Measurements from ENCODE around the gene NBR1. TPM values are rescaled to one million over a fixed set of nuclear protein-coding genes. Genes with fewer than 3 reads are reported as not detected.
"Not testable (repeated sequence)": the region's sequence is repeated elsewhere in the genome, so short reads cannot be mapped to it uniquely, and the experiment has no call there.

NBR1 gene, protein sequence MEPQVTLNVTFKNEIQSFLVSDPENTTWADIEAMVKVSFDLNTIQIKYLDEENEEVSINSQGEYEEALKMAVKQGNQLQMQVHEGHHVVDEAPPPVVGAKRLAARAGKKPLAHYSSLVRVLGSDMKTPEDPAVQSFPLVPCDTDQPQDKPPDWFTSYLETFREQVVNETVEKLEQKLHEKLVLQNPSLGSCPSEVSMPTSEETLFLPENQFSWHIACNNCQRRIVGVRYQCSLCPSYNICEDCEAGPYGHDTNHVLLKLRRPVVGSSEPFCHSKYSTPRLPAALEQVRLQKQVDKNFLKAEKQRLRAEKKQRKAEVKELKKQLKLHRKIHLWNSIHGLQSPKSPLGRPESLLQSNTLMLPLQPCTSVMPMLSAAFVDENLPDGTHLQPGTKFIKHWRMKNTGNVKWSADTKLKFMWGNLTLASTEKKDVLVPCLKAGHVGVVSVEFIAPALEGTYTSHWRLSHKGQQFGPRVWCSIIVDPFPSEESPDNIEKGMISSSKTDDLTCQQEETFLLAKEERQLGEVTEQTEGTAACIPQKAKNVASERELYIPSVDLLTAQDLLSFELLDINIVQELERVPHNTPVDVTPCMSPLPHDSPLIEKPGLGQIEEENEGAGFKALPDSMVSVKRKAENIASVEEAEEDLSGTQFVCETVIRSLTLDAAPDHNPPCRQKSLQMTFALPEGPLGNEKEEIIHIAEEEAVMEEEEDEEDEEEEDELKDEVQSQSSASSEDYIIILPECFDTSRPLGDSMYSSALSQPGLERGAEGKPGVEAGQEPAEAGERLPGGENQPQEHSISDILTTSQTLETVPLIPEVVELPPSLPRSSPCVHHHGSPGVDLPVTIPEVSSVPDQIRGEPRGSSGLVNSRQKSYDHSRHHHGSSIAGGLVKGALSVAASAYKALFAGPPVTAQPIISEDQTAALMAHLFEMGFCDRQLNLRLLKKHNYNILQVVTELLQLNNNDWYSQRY
- 53.4 and 56.1 TPM in 2 replicates for total RNA-seq

DNA sequence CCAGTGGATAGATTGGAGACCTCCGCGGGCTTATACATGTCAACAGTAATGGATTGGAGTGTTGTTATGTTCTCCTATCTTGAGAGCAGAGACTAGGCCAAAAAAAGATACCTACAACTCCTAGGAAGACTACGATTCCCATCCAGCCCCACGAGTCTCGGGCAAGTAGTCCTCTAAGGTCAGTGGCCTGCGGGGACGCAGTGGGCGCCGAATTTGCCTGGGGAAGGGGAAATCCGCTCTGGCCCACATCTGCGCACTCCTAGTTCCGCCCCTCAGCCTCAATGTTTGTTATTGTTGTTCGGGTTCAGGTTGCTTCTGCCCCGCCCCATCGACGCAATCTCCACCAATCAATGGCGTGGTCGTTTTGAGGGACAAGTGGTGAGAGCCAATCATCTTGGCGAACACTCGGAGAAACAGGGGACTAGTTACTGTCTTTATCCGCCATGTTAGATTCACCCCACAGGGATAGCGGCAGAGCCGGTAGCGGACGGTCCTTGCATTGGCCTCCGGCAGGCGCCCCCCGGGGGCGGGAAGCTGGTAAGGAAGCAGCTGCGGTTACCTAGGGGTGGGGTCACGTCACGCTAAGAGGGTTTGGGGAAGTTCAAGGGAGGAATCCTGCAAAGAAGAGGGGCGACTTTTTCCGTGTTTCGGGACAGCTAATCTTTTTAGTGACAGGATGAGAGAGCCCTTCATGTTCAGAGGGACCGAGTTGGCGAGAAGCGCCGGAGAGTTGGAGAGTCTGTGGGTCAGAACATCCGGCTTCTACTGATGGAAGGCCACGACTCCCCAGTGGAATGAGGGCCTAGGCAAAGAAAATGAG, at the start of gene NBR1:
TSS of gene NBR1 (plus strand) at position 449 of the 820 bp plus-strand sequence. CDS start 4,586 bp downstream, outside the sequence.
- intact Hi-C loops (cut with micrococcal nuclease): loop anchor here (1.0 to 2.0 kb wide), 10 partner anchors 40 to 1890 kb away; partner anchors contain the start of genes BRCA1, NMT1, PSME3 and RETREG3
- Mint-ChIP-seq H3K36me3 (ENCODE audit: low read depth) (peaks cover 9% of the 10 kb centered on the region), H3K9me3 (no peaks in the 10 kb centered on the region), H3K27ac (no peak within 1 kb of the TSS), H3K4me3 (no peak within 1 kb of the TSS), H3K27me3 (ENCODE audit: insufficient read depth) (no peaks in the 10 kb centered on the region), H3K4me1 (ENCODE audit: low read depth) (peaks cover 26% of the 10 kb centered on the region)
- DNase-seq (ENCODE audit: low spot score): peak; percentile 96

DNA sequence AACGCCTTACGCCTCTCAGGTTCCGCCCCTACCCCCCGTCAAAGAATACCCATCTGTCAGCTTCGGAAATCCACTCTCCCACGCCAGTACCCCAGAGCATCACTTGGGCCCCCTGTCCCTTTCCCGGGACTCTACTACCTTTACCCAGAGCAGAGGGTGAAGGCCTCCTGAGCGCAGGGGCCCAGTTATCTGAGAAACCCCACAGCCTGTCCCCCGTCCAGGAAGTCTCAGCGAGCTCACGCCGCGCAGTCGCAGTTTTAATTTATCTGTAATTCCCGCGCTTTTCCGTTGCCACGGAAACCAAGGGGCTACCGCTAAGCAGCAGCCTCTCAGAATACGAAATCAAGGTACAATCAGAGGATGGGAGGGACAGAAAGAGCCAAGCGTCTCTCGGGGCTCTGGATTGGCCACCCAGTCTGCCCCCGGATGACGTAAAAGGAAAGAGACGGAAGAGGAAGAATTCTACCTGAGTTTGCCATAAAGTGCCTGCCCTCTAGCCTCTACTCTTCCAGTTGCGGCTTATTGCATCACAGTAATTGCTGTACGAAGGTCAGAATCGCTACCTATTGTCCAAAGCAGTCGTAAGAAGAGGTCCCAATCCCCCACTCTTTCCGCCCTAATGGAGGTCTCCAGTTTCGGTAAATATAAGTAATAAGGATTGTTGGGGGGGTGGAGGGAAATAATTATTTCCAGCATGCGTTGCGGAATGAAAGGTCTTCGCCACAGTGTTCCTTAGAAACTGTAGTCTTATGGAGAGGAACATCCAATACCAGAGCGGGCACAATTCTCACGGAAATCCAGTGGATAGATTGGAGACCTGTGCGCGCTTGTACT, 45.7 kb upstream of the NBR1 start, which contains the start of gene BRCA1:
TSS of gene BRCA1 (minus strand) at position 232 of the 834 bp plus-strand sequence. CDS start 1,268 bp downstream, outside the sequence.
- H3K27ac Mint-ChIP-seq: peak within 1 kb of the TSS; percentile 99
- H3K9me3 Mint-ChIP-seq: no peaks in the 10 kb centered on the region
- H3K4me1 Mint-ChIP-seq (ENCODE audit: low read depth): peaks cover 24% of the 10 kb centered on the region
- H3K36me3 Mint-ChIP-seq (ENCODE audit: low read depth): peaks cover 18% of the 10 kb centered on the region
- H3K27me3 Mint-ChIP-seq (ENCODE audit: insufficient read depth): no peaks in the 10 kb centered on the region
- DNase-seq (ENCODE audit: low spot score): peak; percentile 93
- peak within 1 kb of the TSS; percentile 99 for H3K4me3 Mint-ChIP-seq
- intact Hi-C loops (cut with micrococcal nuclease): loop anchor here (1.0 to 10.0 kb wide), 11 partner anchors 45 to 551 kb away; partner anchors contain the start of genes AARSD1, BECN1, IFI35 and PSMC3IP

DNA sequence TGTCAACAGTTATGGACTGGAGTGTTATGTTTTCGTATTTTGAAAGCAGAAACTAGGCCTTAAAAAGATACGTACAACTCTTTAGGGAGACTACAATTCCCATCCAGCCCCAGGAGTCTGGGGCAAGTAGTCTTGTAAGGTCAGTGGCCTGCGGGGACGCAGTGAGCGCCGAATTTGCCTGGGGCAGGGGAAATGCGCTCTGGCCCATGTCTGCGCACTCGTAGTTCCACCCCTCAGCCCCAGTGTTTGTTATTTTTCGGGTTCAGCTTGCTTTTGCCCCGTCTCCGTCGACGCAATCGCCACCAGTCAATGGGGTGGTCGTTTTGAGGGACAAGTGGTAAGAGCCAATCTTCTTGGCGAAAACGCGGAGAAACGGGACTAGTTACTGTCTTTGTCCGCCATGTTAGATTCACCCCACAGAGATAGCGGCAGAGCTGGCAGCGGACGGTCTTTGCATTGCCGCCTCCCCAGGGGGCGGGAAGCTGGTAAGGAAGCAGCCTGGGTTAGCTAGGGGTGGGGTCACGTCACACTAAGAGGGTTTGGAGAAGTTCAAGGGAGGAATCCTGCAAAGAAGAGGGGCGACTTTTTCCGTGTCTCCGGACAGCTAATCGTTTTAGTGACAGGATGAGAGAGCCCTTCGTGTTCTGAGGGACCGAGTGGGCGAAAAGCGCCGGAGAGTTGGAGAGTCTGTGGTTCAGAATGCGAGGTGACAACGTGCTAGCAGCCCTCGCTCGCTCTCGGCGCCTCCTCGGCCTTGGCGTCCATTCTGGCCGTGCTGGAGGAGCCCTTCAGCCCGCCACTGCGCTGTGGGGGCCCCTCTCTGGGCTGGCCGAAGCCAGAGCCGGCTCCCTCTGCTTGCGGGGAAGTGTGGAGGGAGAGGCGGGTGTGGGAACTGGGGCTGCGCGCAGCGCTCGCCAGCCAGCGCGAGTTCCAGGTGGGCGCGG, 44.8 kb upstream of the NBR1 start:
- peaks cover 21% of the 10 kb centered on the region for H3K36me3 Mint-ChIP-seq (ENCODE audit: low read depth)
- peaks cover 24% of the 10 kb centered on the region for H3K4me1 Mint-ChIP-seq (ENCODE audit: low read depth)
- peak overlapping the region; percentile 99 for H3K27ac Mint-ChIP-seq
- H3K9me3 Mint-ChIP-seq: no peaks in the 10 kb centered on the region
- no peaks in the 10 kb centered on the region for H3K27me3 Mint-ChIP-seq (ENCODE audit: insufficient read depth)
- H3K4me3 Mint-ChIP-seq: peak overlapping the region; percentile 99
- intact Hi-C loops (cut with micrococcal nuclease): loop anchor here (1.0 to 10.0 kb wide), 11 partner anchors 44 to 551 kb away; partner anchors contain the start of genes AARSD1, BECN1, IFI35 and PSMC3IP
- no peak for DNase-seq (ENCODE audit: low spot score)

DNA sequence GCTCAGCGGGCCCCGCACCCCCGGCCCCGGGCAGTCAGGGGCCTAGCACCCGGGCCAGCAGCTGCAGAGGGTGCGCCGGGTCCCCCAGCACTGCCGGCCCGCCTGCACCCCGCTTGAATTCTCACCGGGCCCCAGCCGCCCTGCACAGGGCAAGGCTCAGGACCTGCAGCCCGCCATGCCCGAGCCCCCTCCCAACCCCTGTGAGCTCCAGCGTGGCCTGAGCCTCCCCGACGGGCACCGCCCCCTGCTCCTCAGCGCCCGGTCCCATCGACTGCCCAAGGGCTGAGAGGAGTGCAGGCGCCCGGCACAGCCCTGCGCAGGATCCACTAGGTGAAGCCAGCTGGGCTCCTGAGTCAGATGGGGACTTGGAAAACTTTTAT, 44.1 kb upstream of the NBR1 start:
- Mint-ChIP-seq H3K4me3 (peak overlapping the region; percentile 70), H3K9me3 (no peaks in the 10 kb centered on the region), H3K4me1 (ENCODE audit: low read depth) (peaks cover 24% of the 10 kb centered on the region), H3K36me3 (ENCODE audit: low read depth) (peaks cover 19% of the 10 kb centered on the region), H3K27ac (peak overlapping the region; percentile 73), H3K27me3 (ENCODE audit: insufficient read depth) (no peaks in the 10 kb centered on the region)
- DNase-seq (ENCODE audit: low spot score): no peak
- intact Hi-C loops (cut with micrococcal nuclease): loop anchor here (10.0 kb wide), 1 partner anchor 552 kb away; the partner anchor contains the start of gene PSMC3IP

DNA sequence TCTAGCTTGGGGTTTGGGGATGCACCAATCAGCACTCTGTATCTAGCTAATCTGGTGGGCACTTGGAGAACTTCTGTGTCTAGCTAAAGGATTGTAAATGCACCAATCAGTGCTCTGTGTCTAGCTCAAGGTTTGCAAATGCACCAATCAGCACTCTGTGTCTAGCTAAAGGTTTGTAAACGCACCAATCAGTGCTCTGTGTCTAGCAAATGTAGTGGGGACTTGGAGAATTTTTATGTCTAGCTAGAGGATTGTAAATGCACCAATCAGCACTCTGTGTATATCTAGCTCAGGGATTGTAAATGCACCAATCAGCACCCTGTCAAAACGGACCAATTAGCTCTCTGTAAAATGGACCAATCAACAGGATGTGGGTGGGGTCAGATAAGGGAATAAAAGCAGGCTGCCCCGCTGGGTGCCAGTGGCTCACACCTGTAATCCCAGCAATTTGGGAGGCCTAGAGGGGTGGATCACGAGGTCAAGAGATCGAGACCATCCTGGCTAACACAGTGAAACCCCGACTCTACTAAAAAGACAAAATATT, 43.6 kb upstream of the NBR1 start:
- not testable (repeated sequence) for H3K9me3 Mint-ChIP-seq; H3K27me3 Mint-ChIP-seq (ENCODE audit: insufficient read depth); DNase-seq (ENCODE audit: low spot score)
- Mint-ChIP-seq H3K27ac (peak overlapping the region; percentile 73), H3K4me3 (peak overlapping the region; percentile 70), H3K4me1 (ENCODE audit: low read depth) (peaks cover 24% of the 10 kb centered on the region), H3K36me3 (ENCODE audit: low read depth) (peaks cover 17% of the 10 kb centered on the region)
- intact Hi-C loops (cut with micrococcal nuclease): loop anchor here (10.0 kb wide), 1 partner anchor 553 kb away; the partner anchor contains the start of gene PSMC3IP

DNA sequence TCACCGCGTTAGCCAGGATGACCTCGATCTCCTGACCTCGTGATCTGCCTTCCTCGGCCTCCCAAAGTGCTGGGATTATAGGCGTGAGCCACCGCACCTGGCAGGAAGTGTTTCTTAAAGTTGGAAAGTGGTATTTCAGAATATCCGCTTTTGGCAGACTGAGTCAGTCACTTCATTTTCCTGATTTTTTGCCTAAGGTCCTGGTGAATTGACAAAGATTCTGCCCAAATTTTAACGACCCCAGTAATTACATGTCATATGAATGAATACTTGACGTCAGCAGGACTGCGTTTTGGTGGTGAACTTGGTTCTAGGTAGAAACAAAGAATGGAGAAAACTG, 41.4 kb upstream of the NBR1 start:
- Mint-ChIP-seq H3K9me3 (no peaks in the 10 kb centered on the region), H3K4me1 (ENCODE audit: low read depth) (peaks cover 18% of the 10 kb centered on the region)
- intact Hi-C loops (cut with micrococcal nuclease): loop anchor here (10.0 kb wide), 1 partner anchor 555 kb away; the partner anchor contains the start of gene PSMC3IP

DNA sequence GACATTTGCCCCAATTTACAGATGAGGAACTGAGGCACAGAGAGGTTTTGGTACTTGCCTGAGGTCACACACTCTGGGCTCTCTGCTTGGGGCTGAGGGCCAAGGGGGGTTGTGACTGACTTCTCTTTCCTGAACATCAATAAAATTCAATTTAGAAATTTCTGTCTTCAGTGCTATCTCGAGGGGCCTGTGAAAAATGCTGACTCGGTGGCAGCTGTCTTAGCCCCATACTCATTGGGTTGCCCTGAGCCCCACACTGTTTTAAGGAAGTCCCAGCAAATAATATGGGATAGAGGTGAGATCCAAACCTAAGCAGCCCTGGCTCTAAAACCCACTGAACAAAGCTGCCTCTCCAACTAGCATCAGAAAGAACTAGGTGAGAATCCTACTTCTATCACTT, 38.9 kb upstream of the NBR1 start:
- no peak overlapping the region for H3K4me3 Mint-ChIP-seq
- H3K27ac Mint-ChIP-seq: no peak overlapping the region
- no peaks in the 10 kb centered on the region for H3K27me3 Mint-ChIP-seq (ENCODE audit: insufficient read depth)
- intact Hi-C loops (cut with micrococcal nuclease): no loop called here
- H3K9me3 Mint-ChIP-seq: no peaks in the 10 kb centered on the region
- peaks cover 16% of the 10 kb centered on the region for H3K4me1 Mint-ChIP-seq (ENCODE audit: low read depth)
- H3K36me3 Mint-ChIP-seq (ENCODE audit: low read depth): peaks cover 15% of the 10 kb centered on the region
- DNase-seq (ENCODE audit: low spot score): no peak

More for the DNA sequence above, 41.4 kb upstream of the NBR1 start:
- Mint-ChIP-seq H3K27me3 (ENCODE audit: insufficient read depth) (no peaks in the 10 kb centered on the region), H3K36me3 (ENCODE audit: low read depth) (peaks cover 20% of the 10 kb centered on the region), H3K4me3 (no peak overlapping the region), H3K27ac (no peak overlapping the region)
- no peak for DNase-seq (ENCODE audit: low spot score)

DNA sequence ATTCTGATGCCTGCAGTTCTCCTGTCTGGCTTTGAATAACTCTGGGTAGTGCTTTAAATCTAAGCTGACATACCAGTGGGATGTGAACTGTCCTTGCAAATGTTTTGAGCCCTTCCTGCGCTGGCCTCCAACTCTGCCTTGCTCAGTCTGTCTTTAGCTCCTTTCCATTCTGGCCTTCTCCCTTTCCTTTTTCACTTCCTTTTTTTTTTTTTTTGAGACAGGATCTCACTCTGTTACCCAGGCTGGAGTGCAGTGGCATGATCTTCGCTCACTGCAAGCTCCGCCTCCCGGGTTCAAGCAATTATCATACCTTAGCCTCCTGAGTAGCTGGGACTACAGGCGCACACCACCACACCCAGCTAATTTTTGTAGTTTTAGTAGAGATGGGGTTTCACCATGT, 37.6 kb upstream of the NBR1 start:
- H3K9me3 Mint-ChIP-seq; H3K27ac Mint-ChIP-seq; H3K4me3 Mint-ChIP-seq; H3K27me3 Mint-ChIP-seq (ENCODE audit: insufficient read depth); DNase-seq (ENCODE audit: low spot score); intact Hi-C loops (cut with micrococcal nuclease): not testable (repeated sequence)
- peaks cover 12% of the 10 kb centered on the region for H3K36me3 Mint-ChIP-seq (ENCODE audit: low read depth)
- peaks cover 12% of the 10 kb centered on the region for H3K4me1 Mint-ChIP-seq (ENCODE audit: low read depth)

DNA sequence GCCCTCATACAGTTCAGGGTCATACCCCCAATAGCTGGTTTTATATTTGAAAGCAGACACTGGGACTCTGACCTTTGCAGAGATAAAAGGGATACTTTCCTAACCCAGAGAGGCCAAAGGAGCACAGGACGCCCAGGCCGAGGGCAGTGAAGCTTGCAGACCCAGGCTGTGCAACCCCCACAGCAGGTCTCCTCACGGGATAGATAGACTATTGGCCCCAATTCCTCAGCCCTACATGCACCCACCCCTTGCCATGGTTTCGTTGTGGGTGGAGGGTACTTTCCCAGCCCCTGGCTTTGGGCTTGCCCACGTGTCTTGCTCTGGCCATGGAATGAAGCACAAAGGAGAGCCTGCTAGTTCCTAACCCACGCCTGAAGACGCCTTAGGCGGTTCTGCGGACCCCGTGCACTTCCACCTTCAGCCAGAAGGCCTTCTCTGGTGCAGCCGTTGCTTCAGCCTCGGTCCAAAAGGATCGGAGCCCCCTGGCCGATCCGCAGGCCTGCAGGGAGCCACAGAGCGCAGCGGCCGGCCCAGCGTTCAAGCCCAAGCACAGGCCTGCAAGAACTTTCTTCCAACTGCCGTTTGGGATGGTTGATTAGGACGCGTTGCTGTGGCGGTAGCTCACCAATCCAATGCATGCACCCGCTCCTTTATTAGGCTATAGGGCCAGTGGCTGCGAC, 36.1 kb upstream of the NBR1 start:
- no peaks in the 10 kb centered on the region for H3K9me3 Mint-ChIP-seq
- no peak overlapping the region for H3K27ac Mint-ChIP-seq
- peaks cover 12% of the 10 kb centered on the region for H3K4me1 Mint-ChIP-seq (ENCODE audit: low read depth)
- H3K27me3 Mint-ChIP-seq (ENCODE audit: insufficient read depth): no peaks in the 10 kb centered on the region
- no peak for DNase-seq (ENCODE audit: low spot score)
- intact Hi-C loops (cut with micrococcal nuclease): no loop called here
- H3K36me3 Mint-ChIP-seq (ENCODE audit: low read depth): peaks cover 12% of the 10 kb centered on the region
- no peak overlapping the region for H3K4me3 Mint-ChIP-seq

DNA sequence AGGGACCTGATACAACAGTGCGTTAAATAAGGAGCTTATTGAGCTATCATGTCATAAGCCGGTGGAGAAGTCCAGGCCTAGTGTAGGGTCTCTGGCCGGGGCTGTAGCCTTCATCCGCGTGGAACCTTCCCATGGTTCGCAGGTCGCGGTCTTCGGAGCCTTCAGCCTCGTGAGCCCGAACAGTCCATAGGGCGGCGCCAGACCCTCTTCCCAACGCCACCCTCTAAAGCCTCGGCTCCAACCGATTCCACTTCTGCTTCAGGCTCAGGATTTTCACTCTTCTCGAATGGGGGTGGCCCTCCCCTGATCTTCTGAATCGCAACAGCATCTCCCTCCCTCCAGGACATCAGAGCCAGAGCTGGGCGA, 35.6 kb upstream of the NBR1 start:
- intact Hi-C loops (cut with micrococcal nuclease): no loop called here
- H3K4me3 Mint-ChIP-seq: no peak overlapping the region
- peaks cover 14% of the 10 kb centered on the region for H3K36me3 Mint-ChIP-seq (ENCODE audit: low read depth)
- H3K9me3 Mint-ChIP-seq: no peaks in the 10 kb centered on the region
- peaks cover 12% of the 10 kb centered on the region for H3K4me1 Mint-ChIP-seq (ENCODE audit: low read depth)
- H3K27ac Mint-ChIP-seq: no peak overlapping the region
- no peaks in the 10 kb centered on the region for H3K27me3 Mint-ChIP-seq (ENCODE audit: insufficient read depth)
- no peak for DNase-seq (ENCODE audit: low spot score)
